Fibroblast of lung (primary cell): Measurements from ENCODE around the gene FN3K.

ENCODE experiments used
- EZH2 ChIP-seq: IDR thresholded peaks from 2 replicates; pipeline ENCODE4 v1.5.1; 2012; ENCODE audit warnings: low read length, control low read depth, mild to moderate bottlenecking; ENCODE audit errors: missing control alignments
- TF ChIP-seq, protein P1 (sequence below), 2 donors: IDR thresholded peaks in 1 of 2; conservative IDR thresholded peaks in 1 of 2; 1 replicate in 1 of 2; 2 replicates in 1 of 2; pipeline ENCODE4 v1.5.1; 2011 to 2012; ENCODE audit warnings: low read length in 2 of 2, control low read depth in 1 of 2, inconsistent platforms in 1 of 2, low read depth in 1 of 2, mild to moderate bottlenecking in 1 of 2

DNA sequence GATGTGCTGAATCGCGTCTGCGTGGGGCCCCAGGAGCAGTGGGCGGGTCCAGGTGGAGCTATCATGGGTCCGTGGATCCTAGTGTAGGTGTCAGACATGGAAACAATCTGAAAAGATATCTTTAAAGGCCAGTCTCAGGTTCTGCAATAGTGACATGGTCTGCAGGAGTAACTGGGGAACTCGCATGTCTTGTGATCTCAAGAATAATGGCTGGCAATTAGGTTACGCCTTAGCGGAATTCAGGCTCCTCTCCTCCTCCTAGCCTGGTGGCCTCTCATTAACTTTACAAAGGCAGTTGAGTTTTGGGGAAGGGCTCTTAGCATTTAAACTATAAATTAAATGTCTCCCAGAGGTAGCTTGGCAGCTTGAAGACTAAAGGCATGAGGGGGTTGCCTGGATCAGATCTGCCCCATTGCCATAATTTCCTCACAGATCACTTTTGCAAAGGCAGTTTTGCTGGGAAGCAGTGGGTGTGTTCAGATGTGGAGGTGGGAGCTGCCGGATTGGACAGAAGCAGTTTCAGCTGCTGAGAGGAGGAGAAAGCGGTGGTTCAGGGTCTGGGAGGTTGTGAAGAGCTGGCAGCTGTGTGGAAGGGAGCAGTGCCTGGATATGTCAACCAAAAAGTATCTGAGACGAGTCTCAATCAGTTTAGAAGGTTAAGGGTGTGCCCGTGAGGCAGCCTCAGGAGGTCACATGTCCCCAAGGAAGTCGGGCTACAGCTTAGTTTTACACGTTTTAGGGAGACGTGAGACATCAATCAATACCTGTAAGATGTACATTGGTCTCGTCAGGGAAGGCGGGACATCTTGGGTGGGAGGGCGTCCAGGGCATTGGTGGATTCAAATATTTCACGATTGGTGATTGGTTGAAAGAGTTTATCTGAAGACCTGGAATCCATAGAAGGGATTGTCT lies 19.1 kb downstream of the FN3K start:
- TF ChIP-seq, protein P1, sequence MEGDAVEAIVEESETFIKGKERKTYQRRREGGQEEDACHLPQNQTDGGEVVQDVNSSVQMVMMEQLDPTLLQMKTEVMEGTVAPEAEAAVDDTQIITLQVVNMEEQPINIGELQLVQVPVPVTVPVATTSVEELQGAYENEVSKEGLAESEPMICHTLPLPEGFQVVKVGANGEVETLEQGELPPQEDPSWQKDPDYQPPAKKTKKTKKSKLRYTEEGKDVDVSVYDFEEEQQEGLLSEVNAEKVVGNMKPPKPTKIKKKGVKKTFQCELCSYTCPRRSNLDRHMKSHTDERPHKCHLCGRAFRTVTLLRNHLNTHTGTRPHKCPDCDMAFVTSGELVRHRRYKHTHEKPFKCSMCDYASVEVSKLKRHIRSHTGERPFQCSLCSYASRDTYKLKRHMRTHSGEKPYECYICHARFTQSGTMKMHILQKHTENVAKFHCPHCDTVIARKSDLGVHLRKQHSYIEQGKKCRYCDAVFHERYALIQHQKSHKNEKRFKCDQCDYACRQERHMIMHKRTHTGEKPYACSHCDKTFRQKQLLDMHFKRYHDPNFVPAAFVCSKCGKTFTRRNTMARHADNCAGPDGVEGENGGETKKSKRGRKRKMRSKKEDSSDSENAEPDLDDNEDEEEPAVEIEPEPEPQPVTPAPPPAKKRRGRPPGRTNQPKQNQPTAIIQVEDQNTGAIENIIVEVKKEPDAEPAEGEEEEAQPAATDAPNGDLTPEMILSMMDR (conservative IDR thresholded peaks at IDR 0.05 in 1 of 2, IDR thresholded peaks at IDR 0.05 in 1 of 2; ENCODE audit: low read depth in 1 of 2, low read length in 2 of 2) = no peak
- TF ChIP-seq EZH2 = no peak
